Measurements from ENCODE around the gene SSR2. TPM values are rescaled to one million over a fixed set of nuclear protein-coding genes. Genes with fewer than 3 reads are reported as not detected.

SSR2 gene
- total RNA-seq, 1 donor: 403 TPM

- no peak overlapping the region for H3K4me3 ChIP-seq (ENCODE audit: low read length)
- H3K4me1 ChIP-seq (ENCODE audit: insufficient read depth, low read length): peaks cover 11% of the 10 kb centered on the region
- no peaks in the 10 kb centered on the region for H3K9me3 ChIP-seq (ENCODE audit: low read depth, low read length)
- H3K27me3 ChIP-seq (ENCODE audit: insufficient read depth, low read length): no peaks in the 10 kb centered on the region
Observed at GRCh38 chr1:156014829-156015228, 5.9 kb downstream of the SSR2 start.

- Histone ChIP-seq H3K27me3 (ENCODE audit: insufficient read depth, low read length) (no peaks in the 10 kb centered on the region), H3K9me3 (ENCODE audit: low read depth, low read length) (no peaks in the 10 kb centered on the region), H3K4me1 (ENCODE audit: insufficient read depth, low read length) (no peaks in the 10 kb centered on the region), H3K4me3 (ENCODE audit: low read length) (no peak overlapping the region)
Observed at GRCh38 chr1:156012051-156012817, 8.5 kb downstream of the SSR2 start.

- no peak overlapping the region for H3K4me3 ChIP-seq (ENCODE audit: low read length)
- peaks cover 12% of the 10 kb centered on the region for H3K4me1 ChIP-seq (ENCODE audit: insufficient read depth, low read length)
- no peaks in the 10 kb centered on the region for H3K27me3 ChIP-seq (ENCODE audit: insufficient read depth, low read length)
- H3K9me3 ChIP-seq (ENCODE audit: low read depth, low read length): no peaks in the 10 kb centered on the region
Observed at GRCh38 chr1:156009404-156009803, 11.3 kb downstream of the SSR2 start.

- no peak overlapping the region for H3K4me3 ChIP-seq (ENCODE audit: low read length)
- peaks cover 13% of the 10 kb centered on the region for H3K4me1 ChIP-seq (ENCODE audit: insufficient read depth, low read length)
- no peaks in the 10 kb centered on the region for H3K9me3 ChIP-seq (ENCODE audit: low read depth, low read length)
- H3K27me3 ChIP-seq (ENCODE audit: insufficient read depth, low read length): no peaks in the 10 kb centered on the region
Observed at GRCh38 chr1:156006666-156007376, 13.9 kb downstream of the SSR2 start.

GRCh38 chr1:156004843-156005584, 15.7 kb downstream of the SSR2 start:
- Histone ChIP-seq H3K4me1 (ENCODE audit: insufficient read depth, low read length) (peaks cover 13% of the 10 kb centered on the region), H3K27me3 (ENCODE audit: insufficient read depth, low read length) (no peaks in the 10 kb centered on the region), H3K9me3 (ENCODE audit: low read depth, low read length) (no peaks in the 10 kb centered on the region), H3K4me3 (ENCODE audit: low read length) (no peak overlapping the region)

GRCh38 chr1:156003923-156004188, 16.9 kb downstream of the SSR2 start:
- Histone ChIP-seq H3K4me3 (ENCODE audit: low read length) (no peak overlapping the region), H3K27me3 (ENCODE audit: insufficient read depth, low read length) (no peaks in the 10 kb centered on the region), H3K4me1 (ENCODE audit: insufficient read depth, low read length) (peaks cover 13% of the 10 kb centered on the region), H3K9me3 (ENCODE audit: low read depth, low read length) (no peaks in the 10 kb centered on the region)

GRCh38 chr1:156002188-156002911, 18.4 kb downstream of the SSR2 start:
- Histone ChIP-seq H3K9me3 (ENCODE audit: low read depth, low read length) (no peaks in the 10 kb centered on the region), H3K27me3 (ENCODE audit: insufficient read depth, low read length) (no peaks in the 10 kb centered on the region), H3K4me1 (ENCODE audit: insufficient read depth, low read length) (peaks cover 13% of the 10 kb centered on the region), H3K4me3 (ENCODE audit: low read length) (no peak overlapping the region)

- Histone ChIP-seq H3K4me1 (ENCODE audit: insufficient read depth, low read length) (peaks cover 13% of the 10 kb centered on the region), H3K4me3 (ENCODE audit: low read length) (no peak overlapping the region), H3K27me3 (ENCODE audit: insufficient read depth, low read length) (no peaks in the 10 kb centered on the region), H3K9me3 (ENCODE audit: low read depth, low read length) (no peaks in the 10 kb centered on the region)
Observed at GRCh38 chr1:156001662-156002171, 19.0 kb downstream of the SSR2 start.

- Histone ChIP-seq H3K4me1 (ENCODE audit: insufficient read depth, low read length) (peaks cover 13% of the 10 kb centered on the region), H3K4me3 (ENCODE audit: low read length) (no peak overlapping the region), H3K27me3 (ENCODE audit: insufficient read depth, low read length) (no peaks in the 10 kb centered on the region), H3K9me3 (ENCODE audit: low read depth, low read length) (no peaks in the 10 kb centered on the region)
Observed at GRCh38 chr1:156001021-156001661, 19.6 kb downstream of the SSR2 start.

- H3K4me1 ChIP-seq (ENCODE audit: insufficient read depth, low read length): peaks cover 6% of the 10 kb centered on the region
- no peaks in the 10 kb centered on the region for H3K27me3 ChIP-seq (ENCODE audit: insufficient read depth, low read length)
- no peaks in the 10 kb centered on the region for H3K9me3 ChIP-seq (ENCODE audit: low read depth, low read length)
- H3K4me3 ChIP-seq (ENCODE audit: low read length): no peak overlapping the region
Observed at GRCh38 chr1:155999964-156000363, 20.8 kb downstream of the SSR2 start.

- Histone ChIP-seq H3K4me3 (ENCODE audit: low read length) (no peak overlapping the region), H3K9me3 (ENCODE audit: low read depth, low read length) (no peaks in the 10 kb centered on the region), H3K4me1 (ENCODE audit: insufficient read depth, low read length) (peaks cover 8% of the 10 kb centered on the region), H3K27me3 (ENCODE audit: insufficient read depth, low read length) (no peaks in the 10 kb centered on the region)
Observed at GRCh38 chr1:155996166-155996565, 24.6 kb downstream of the SSR2 start.

GRCh38 chr1:155993595-155993994, 27.2 kb downstream of the SSR2 start:
- H3K4me1 ChIP-seq (ENCODE audit: insufficient read depth, low read length): peaks cover 34% of the 10 kb centered on the region
- no peaks in the 10 kb centered on the region for H3K9me3 ChIP-seq (ENCODE audit: low read depth, low read length)
- H3K27me3 ChIP-seq (ENCODE audit: insufficient read depth, low read length): no peaks in the 10 kb centered on the region
- no peak overlapping the region for H3K4me3 ChIP-seq (ENCODE audit: low read length)

- peaks cover 37% of the 10 kb centered on the region for H3K4me1 ChIP-seq (ENCODE audit: insufficient read depth, low read length)
- H3K4me3 ChIP-seq (ENCODE audit: low read length): no peak overlapping the region
Observed at GRCh38 chr1:155990005-155990739, 30.6 kb downstream of the SSR2 start.

More at GRCh38 chr1:155990005-155990739, 30.6 kb downstream of the SSR2 start:
- Histone ChIP-seq H3K27me3 (ENCODE audit: insufficient read depth, low read length) (no peaks in the 10 kb centered on the region), H3K9me3 (ENCODE audit: low read depth, low read length) (no peaks in the 10 kb centered on the region)

Measured in mononuclear cell (primary cell).